Measurements from ENCODE around the gene WWC1.

The WWC1 gene

DNA sequence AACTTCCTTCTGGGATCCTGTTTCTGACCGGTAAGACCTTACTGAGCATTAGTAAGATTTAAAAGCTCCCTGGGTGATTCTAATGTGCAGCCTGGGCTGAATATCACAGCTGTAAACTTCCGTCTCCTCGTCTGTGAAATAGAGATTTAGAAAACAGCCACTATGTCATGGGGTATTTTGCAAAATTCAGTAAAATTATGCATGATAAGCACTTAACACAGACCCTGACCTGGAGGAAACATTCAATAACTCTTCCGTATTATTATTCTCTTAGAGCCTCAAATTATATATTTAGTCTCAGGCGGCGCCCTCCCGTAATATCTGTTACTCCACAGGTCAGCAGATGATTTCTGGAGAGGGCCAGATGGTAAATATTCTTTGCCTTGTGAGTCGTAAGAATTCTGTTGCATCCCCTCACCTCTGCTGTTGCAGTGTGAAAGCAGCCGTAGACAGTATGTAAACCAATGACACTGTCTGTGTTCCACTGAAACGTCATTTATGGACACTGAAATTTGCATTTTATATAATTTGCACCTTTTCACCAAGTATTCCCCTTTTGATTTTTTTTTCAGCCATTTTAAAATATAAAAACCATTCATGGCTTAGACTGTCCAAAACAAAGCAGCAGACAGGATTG lies 155.7 kb downstream of the WWC1 start:
- H3K4me3 ChIP-seq (ENCODE audit: low read depth, low read length): no peak overlapping the region
- no peak for TF ChIP-seq CTCF (IDR thresholded peaks at IDR 0.05; ENCODE audit: low read depth, low read length)

- H3K4me3 ChIP-seq (ENCODE audit: low read depth, low read length): no peak overlapping the region
- TF ChIP-seq CTCF (IDR thresholded peaks at IDR 0.05; ENCODE audit: low read depth, low read length): no peak
Measured at GRCh38 chr5:168447808-168448207, 156.4 kb downstream of the WWC1 start.

- H3K4me3 ChIP-seq (ENCODE audit: low read depth, low read length): no peak overlapping the region
- TF ChIP-seq CTCF (IDR thresholded peaks at IDR 0.05; ENCODE audit: low read depth, low read length): no peak
Measured at GRCh38 chr5:168449166-168449565, 157.7 kb downstream of the WWC1 start.

DNA sequence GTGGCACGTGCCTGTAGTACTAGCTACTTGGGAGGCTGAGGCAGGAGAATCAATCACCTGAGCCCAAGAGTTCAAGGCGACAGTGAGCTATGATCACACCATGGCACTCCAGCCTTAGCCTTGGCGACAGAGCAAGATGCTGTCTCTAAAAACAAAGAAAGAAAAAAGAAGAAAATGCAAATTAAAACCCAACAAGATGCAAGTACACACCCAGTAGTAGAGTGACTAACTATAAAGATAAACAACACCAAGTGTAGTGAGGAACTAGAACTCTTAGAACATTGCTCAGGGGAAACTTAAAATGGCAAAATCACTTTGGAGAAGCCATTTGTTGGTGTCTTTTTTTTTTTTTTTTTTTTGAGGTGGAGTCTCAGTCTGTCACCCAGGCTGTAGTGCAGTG lies 160.1 kb downstream of the WWC1 start:
- no peak for TF ChIP-seq CTCF (IDR thresholded peaks at IDR 0.05; ENCODE audit: low read depth, low read length)

GRCh38 chr5:168455201-168455600 lies 163.8 kb downstream of the WWC1 start:
- H3K4me3 ChIP-seq (ENCODE audit: low read depth, low read length): no peak overlapping the region
- TF ChIP-seq CTCF (IDR thresholded peaks at IDR 0.05; ENCODE audit: low read depth, low read length): no peak

More for the DNA sequence above, 160.1 kb downstream of the WWC1 start:
- H3K4me3 ChIP-seq (ENCODE audit: low read depth, low read length): no peak overlapping the region

- H3K4me3 ChIP-seq (ENCODE audit: low read depth, low read length): no peak overlapping the region
- no peak for TF ChIP-seq CTCF (IDR thresholded peaks at IDR 0.05; ENCODE audit: low read depth, low read length)
Measured at GRCh38 chr5:168457542-168457941, 166.1 kb downstream of the WWC1 start.

DNA sequence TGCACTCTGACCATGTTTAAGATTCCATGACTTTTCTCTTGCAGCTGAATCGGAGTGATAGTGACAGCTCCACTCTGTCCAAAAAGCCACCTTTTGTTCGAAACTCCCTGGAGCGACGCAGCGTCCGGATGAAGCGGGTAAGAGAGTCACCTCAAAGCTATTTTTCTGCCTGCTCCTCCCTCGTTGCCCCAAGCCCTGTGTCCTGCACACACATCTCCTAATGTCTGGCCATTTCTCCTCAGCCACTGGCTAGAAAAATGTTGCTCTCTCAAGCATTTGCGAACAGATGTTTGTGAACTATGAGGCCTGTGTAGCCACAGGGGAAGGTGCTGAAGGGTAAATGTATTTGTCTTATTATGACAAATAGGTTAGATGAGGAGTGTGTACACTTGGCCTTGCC lies 169.2 kb downstream of the WWC1 start:
- H3K4me3 ChIP-seq (ENCODE audit: low read depth, low read length): no peak overlapping the region
- TF ChIP-seq CTCF (IDR thresholded peaks at IDR 0.05; ENCODE audit: low read depth, low read length): no peak
